GM18861 (cell line): ENCODE data around the gene NT5C1A.

Source experiments
- ATAC-seq: cut with Tn5 transposase; IDR thresholded peaks from one replicate; pipeline ENCODE4 v1.9.1; 2021; ENCODE audit not compliant: unreplicated experiment

Gene NT5C1A

GRCh38 chr1:39690225-39690624, 18.3 kb upstream of the NT5C1A start:
- no peak for ATAC-seq

DNA sequence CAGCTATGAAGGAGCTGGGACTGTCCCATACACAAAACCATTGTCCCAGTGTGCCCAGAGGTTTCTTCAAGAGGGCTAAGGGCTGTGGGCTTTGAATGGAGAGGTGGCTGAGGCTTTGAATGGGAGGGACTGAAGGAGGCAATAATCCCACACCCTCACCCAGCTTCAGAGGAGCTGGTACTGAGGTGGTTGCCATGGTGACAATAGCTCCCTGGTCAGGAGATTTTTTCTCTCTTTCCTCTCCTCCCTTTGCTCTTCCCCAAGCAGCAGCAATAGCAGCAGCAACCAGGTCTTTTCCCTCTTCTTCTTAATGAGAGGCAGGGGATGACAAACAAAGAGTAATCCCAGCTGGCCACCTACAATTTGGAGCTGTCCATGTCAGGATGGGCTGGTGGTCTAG, 17.7 kb upstream of the NT5C1A start:
- no peak for ATAC-seq

DNA sequence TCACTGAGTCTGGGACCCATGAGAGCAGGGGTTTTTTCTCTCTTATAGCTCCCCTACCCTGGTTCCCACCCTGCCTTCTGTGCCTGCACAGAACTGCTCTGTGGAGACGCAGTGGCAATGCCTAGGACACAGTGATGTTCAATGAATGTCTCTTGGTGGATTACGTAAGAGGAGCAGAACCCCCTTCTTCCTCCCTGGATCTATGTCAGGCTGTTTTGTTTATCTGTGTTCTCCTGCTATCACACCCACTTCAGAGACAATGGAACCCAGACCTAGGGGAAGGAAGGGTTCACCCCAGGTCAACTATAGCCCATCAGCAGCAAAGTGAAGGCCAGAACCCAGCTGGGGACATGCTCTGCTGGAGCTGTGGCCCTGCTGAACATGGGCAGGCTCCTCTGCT, 17.3 kb upstream of the NT5C1A start:
- no peak for ATAC-seq

DNA sequence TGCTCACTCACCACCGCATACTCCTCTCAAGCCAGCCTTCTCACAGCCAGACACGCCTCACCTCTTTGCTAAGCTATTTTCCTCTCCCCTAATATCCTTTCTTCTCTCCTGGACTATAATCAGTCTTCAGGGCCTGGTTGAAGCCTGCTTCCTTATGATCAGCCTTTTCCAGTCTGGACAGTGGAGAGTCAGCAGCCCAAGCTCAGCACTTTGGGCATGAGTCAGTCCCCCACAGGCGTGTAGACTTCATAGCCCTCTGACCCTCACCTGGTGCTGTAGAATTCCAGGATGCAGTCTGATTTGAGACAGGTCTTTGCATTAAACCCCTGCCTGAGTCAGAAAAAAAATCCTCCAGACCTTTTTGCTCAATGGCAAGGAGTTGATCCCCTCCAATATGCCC, 16.8 kb upstream of the NT5C1A start:
- no peak for ATAC-seq

DNA sequence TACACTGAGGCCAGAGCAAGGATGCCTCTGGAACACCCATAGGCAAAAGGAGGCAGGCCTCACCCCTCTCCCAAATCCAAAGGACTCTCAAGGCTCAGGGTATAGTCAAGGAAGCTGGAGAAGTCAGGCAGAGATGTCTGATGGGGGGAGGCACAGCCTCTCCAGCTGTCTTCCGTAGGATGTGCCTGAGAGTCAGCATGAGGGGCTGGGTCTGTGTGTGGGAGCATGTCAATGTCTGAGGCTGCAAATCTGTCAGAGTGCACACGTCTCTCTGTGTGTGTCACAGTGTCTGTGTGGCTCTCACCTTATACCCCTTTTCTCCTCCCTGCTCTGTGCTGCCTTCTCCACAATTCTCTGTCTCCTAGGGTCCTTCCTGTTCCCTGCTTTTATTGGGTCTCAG, 15.3 kb upstream of the NT5C1A start:
- no peak for ATAC-seq

GRCh38 chr1:39685071-39685470, 13.2 kb upstream of the NT5C1A start:
- ATAC-seq, result no peak

- ATAC-seq, result no peak
Measured at GRCh38 chr1:39684313-39684664, 12.4 kb upstream of the NT5C1A start.

- ATAC-seq, result no peak
Measured at GRCh38 chr1:39683591-39684312, 11.8 kb upstream of the NT5C1A start.

- no peak for ATAC-seq
Measured at GRCh38 chr1:39681999-39682398, 10.1 kb upstream of the NT5C1A start.

DNA sequence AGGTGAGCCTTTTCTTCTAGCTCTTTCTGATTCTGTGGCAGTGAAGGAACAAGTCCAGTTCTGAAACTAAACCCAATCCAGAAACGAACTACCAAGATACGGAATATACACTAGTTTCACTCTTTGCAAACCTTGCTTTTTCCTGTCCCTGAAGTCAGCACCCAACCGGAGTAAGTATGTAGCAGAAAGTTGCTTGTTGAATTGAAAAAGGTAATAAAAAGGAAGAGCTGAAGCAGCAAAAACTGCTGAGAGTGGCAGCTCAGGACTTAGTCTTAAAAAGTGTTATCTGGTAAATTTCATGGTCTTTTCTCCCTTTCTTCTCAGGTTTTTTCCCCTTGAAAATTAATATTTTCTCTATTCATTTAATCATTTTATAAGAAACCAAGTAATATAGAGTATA, 9.4 kb upstream of the NT5C1A start:
- no peak for ATAC-seq

GRCh38 chr1:39680751-39681150, 8.8 kb upstream of the NT5C1A start:
- no peak for ATAC-seq

GRCh38 chr1:39679821-39680220, 7.9 kb upstream of the NT5C1A start:
- no peak for ATAC-seq

GRCh38 chr1:39678889-39679288, 7.0 kb upstream of the NT5C1A start:
- ATAC-seq, result no peak

DNA sequence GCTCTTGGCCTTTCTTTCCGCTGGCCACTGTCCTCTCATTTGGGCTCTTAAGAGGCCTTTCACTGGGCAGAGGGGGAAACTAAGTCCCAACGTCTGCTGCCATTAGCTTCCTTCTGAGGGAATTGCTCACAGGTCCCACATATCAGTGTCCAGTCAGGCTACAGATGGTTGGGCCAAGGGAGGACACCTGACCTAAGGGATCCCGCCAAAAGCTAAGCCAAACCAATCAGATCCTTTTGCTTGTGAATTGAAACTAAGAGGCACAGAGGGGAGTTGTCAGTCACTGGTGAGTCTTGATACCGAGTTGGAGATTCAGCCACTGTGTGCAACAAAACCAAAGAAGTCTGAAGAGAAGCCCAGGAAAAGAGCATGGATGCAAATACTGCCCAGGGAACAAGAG, 5.7 kb upstream of the NT5C1A start:
- ATAC-seq, result no peak

- ATAC-seq, result no peak
Measured at GRCh38 chr1:39676948-39677548, 5.1 kb upstream of the NT5C1A start.

DNA sequence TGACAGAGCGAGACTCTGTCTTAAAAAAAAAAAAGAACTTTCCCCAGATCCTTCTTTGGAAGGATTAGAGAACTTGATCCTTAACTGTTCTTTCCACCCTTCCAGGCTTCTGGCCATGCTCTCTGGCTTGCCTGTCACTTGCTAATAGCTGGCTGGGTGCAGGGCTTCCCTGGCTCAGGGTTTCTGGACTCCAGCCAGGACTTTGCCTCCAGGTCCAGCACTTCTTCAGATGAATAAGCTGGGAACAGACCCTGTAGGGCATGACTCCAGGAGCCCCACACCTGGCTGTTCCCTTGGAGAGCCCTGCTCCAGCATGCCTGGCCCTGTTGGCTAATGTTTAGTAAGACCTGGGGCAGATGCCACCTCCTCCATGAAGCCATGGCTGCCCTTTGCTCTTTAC, 3.3 kb upstream of the NT5C1A start:
- no peak for ATAC-seq

DNA sequence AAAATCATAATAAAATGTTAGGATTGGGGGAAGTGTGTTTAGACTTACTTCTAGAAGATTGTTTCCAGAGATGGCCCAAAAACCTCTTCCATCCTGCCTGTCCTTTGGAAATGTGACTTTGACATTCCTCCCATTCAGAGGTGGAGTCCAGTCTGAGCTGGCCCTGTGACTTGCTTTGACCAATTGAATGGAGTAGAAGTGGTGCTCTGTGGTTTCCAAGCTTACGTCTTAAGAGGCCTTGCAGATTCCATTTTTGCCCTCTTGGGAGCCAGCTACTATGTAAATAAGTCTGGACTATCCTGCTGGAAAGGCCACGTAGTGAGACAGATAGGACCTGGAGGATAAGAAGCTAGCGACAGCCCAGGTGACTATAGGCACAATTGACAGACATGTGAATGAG, 1.3 kb upstream of the NT5C1A start:
- no peak for ATAC-seq

GRCh38 chr1:39672551-39672947, 642 bp upstream of the NT5C1A start:
- no peak for ATAC-seq

GRCh38 chr1:39671433-39671792, 494 bp downstream of the NT5C1A start:
- ATAC-seq, result no peak

GRCh38 chr1:39670689-39671088, 1.2 kb downstream of the NT5C1A start:
- no peak for ATAC-seq

GRCh38 chr1:39668894-39669293, 3.0 kb downstream of the NT5C1A start:
- no peak for ATAC-seq

DNA sequence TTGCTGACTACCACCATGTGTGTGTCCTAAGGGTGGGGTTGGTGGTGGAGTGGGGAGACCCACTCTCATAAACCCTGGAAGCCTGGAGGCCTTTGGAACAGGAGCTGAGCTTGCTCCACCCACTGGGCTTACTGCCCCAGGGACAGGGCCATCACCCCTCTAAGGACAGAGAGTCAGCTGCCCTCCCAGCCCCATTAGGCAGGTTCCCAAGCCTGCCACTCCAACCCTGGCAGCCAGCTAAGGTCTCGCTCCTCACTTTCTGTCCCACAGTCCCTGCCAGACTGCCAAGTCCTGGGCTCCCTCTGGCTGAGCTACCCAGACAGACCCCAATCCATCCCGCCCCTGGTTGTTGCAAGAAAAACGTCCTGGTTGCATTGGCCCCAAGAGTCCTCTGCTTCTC, 3.8 kb downstream of the NT5C1A start:
- ATAC-seq, result no peak

DNA sequence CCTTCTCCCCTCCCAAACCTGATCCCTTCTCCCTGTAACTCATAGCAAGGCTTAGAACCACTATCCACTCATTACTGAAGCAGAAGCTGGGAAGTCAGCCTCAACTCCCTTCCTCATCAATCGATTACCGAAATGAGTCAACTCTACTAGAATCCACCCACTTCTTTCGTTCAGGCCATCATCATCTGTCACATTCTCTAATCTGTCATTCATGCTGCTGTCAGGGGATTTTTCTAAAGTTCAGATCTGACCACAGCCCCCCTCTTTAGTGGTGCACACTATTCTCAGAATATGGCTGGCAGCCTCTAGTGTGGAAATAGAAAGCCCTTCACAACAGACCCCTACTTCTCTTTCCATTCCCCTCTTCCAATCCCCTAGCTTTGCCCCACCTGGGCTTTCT, 5.1 kb downstream of the NT5C1A start:
- peak; percentile 76 for ATAC-seq
